ENCODE data around the gene LIN28B. TPM values are rescaled to one million over a fixed set of nuclear protein-coding genes. Genes with fewer than 3 reads are reported as not detected.
"Not testable (repeated sequence)": the region's sequence is repeated elsewhere in the genome, so short reads cannot be mapped to it uniquely, and the experiment has no call there.

The LIN28B gene
- polyA plus RNA-seq (ENCODE audit: insufficient read length in 4 of 4): under 1 TPM; 0.08 to 0.17 (median 0.17) TPM

- no peak for DNase-seq (ENCODE audit: low read depth in 4 of 4, low spot score in 3 of 4)
Measured at GRCh38 chr6:104956731-104957294, at the start of gene LIN28B. Gene LIN28B, plus strand, starts transcription at chr6:104957107. Its CDS starts 144 bp downstream, at chr6:104957251.

DNA sequence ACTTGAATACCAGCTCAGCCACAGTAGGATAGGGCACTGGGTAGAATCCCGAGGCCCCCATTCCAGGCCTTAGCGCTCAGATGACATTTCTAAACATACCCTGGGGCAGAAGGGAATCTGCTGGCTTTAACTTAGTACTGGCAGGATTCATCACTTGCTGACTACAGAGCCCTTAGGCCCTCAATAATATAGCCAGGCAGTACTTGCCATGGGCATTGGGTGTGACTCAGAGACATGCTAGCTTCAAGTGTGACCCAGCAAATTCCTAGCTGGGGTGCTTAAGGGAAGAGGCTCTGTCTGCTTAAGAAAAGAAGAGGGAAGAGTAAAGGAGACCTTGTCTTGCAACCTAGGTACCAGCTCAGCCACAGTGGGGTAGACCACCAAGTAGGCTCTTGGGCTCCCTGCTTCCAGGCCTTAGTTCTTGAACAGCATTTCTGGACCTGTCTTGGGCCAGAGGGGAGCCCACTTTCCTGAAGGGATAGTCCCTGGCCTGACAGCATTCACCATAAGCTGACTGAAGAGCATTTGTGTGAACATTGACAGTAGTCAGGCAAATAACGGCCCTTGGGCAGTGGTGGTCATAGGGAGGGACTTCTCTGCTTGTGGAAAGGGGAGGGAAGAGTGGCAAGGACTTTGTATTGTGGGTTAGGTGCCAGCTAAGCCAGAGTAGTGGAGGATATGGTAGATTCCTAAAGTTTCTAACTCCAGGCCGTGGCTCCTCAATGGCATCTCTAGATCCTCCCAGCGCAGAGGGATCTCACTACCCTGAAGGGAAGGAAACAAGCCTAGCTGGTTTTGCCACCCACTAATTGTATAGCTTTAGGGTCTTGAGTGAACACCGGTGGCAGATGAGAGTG lies 48.6 kb upstream of the LIN28B start:
- no peak for DNase-seq (ENCODE audit: low read depth in 4 of 4, low spot score in 3 of 4)

DNA sequence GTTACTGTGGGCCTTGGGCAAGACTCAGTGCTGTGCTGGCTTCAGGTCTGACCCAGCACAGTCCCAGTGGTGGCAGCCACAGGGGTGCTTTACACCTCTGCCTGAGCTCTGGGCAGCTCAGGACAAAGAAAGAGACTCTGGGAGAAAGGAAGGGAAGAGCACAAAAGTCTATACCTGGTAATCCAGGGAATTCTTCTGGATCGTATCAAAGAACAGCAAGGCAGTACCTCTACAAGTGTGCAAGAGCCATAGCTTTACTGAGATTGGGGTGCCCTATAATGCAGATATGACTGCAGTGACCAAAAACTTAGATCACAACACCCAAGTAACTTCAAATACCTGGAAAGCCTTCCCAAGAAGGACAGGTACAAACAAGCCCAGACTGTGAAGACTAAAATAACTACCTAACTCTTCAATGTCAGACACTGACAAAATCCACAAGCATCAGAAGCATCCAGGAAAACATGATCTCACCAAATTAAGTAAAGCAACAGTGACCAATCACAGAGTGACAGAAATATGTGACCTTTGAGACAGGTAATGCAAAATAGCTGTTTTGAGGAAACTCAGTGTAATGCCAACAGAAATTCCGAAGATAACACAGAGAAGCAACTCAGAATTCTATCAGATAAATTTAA lies 47.9 kb upstream of the LIN28B start:
- no peak for DNase-seq (ENCODE audit: low read depth in 4 of 4, low spot score in 3 of 4)

DNA sequence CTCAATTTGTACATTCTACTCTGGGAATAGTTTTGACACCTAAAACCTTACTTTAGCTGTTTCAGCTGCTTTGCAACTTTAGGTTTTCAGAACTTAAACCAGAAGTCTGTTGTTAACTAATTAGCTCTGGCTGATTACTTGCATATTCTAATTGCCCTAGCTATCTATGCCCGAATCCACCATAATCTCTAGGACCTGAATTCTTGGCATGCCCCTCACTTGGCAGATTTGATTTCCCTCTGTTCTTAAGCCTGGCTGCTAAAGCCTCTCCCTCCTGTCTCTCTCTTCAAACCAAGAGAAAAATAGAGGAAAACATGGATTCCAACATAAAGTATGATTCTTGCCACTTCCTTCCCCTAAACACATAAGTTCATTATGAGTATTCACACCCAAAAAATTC lies 35.0 kb upstream of the LIN28B start:
- no peak for DNase-seq (ENCODE audit: low read depth in 4 of 4, low spot score in 3 of 4)

DNA sequence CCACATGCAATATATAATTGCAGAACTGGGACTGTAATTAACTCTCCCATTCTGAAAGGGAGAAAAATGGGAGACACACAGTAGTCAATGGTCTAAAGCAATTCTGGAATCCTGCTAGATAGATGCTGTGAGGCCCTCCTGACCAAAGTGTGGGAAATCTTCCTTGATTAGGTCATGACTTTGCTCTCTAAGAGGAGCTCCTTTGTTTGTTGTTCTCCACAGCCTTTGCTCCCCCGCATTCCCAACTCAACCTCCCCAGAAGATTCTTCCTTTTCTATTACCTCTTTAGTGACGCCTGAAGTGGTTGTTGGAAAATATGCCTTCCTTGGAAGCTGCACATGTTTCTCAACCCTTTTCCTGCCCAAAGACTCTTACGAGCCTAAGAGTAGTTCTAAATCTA lies 28.8 kb upstream of the LIN28B start:
- no peak for DNase-seq (ENCODE audit: low read depth in 4 of 4, low spot score in 3 of 4)

DNA sequence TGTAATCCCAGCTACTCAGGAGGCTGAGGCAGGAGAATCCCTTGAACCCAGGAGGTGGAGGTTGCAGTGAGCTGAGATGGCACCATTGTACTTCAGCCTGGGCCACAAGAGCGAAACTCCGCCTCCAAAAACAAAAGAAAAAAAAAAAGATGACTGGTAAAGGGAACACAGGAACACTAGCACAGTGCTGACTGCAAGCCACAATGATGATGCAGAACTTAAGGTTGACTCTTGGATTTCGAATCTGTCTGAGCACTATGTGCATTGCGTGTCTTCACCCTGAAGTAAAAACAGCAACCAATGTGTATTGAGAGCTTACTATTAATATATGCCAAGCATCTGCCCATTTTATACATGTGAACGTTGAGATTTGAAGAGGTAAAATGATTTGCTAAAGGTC lies 27.6 kb upstream of the LIN28B start:
- no peak for DNase-seq (ENCODE audit: low read depth in 4 of 4, low spot score in 3 of 4)

DNA sequence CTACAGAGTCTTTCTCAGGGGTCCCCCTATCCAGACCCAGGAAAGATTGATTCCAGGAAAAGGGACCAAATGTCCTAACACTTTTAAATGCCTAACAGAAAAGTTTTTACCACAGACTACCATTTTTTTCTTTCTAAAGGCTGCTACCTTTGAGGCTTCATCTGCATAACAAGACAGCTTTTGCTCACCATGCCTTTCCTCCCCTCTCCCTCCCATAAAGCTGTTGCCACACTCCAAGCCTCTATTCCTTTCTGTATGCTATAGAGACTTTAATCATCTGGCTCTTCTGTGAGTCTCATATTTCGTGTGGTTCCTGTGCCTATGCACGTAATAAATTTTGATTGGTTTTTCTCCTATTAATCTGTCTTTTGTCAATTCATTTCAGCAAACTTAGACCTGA lies 26.0 kb upstream of the LIN28B start:
- DNase-seq (ENCODE audit: low read depth in 4 of 4, low spot score in 3 of 4): no peak

DNA sequence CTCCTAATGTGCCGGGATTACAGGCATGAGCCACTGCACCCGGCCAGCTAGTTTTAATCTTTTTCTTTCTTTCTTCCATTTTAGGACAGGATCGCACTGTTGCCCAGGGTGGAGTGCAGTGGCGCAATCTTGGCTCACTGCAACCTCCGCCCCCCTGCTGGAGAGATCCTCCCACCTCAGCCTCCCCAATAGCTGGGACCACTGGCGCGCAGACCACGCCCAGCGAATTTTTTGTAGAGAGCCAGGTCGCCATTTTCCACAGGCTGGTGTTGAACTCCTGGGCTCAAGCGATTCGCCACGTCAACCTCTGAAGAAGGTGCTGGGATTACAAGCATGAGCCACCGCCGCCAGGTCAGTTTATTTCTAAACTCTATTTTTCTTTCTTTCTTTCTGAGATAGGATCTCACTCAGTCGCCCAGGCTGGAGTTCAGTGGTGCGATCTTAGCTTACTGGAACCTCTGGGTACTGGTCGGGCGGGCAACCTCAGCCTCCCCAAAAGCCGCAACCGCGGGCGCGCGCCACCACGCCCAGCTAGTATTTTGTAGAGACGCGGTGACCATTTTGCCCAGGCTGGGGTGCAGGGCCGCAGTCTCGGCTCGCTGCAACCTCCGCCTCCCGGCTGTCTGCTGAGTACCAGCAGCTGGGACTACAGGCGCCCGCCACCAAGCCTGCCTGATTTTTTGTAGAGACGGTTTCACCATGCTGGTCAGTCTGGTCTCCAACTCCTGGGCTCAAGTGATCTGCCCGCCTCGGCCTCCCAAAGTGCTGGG lies 20.0 kb upstream of the LIN28B start:
- DNase-seq (ENCODE audit: low read depth in 4 of 4, low spot score in 3 of 4): no peak

DNA sequence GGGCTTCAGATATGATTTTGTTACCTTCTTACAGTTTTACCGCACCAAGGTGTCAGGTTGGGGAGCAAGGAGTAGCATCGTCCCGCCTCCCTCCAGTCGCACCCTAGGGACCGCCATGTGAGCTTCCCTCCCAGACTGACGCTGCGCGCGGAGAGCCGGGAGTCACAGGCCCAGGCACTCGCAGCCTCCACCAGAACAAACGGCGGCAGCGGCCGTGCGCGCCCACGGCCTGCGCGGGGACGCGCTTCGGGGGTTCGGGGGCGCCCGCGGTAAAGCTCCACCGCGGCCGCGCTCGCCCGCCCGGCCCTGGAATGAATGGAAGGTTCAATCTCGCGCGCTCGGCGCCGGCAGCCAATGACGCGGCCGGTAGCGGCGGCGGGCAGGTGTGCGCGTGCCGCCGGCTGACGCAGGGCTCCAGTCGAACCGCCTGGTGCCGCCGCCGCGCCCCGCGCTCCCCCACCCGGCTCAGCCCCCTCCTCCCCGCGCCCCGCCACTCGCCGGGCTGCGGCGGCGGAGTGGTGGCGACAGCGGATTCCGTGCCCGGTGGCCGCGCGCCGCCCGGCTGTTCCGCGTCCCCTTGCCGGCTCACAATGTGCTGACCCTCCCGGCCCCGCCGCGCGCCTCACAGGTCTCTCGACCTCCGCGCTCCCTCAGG lies 16.5 kb upstream of the LIN28B start:
- no peak for DNase-seq (ENCODE audit: low read depth in 4 of 4, low spot score in 3 of 4)

GRCh38 chr6:104940893-104941728 lies 15.8 kb upstream of the LIN28B start:
- DNase-seq (ENCODE audit: low read depth in 4 of 4, low spot score in 3 of 4): no peak

- DNase-seq (ENCODE audit: low read depth in 4 of 4, low spot score in 3 of 4): no peak
Measured at GRCh38 chr6:104941729-104942091, 15.2 kb upstream of the LIN28B start.

DNA sequence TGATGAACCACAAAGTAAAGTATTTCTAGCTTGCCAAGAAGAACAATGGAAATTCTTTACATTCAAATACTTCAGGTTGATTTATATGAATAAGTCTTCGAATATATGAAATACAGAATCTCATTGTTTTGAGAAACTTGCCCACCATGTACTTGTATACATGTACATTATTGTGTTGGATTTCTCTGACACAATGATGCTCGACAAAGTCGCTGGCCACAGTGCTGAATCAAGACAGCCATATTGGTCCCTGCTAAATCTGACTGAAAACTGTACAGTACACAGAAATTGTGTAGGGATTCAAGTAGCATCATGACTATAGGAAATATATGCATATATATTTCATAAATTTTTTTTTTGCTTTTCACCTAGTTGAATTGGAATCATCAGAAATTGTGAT lies 13.1 kb upstream of the LIN28B start:
- no peak for DNase-seq (ENCODE audit: low read depth in 4 of 4, low spot score in 3 of 4)

DNA sequence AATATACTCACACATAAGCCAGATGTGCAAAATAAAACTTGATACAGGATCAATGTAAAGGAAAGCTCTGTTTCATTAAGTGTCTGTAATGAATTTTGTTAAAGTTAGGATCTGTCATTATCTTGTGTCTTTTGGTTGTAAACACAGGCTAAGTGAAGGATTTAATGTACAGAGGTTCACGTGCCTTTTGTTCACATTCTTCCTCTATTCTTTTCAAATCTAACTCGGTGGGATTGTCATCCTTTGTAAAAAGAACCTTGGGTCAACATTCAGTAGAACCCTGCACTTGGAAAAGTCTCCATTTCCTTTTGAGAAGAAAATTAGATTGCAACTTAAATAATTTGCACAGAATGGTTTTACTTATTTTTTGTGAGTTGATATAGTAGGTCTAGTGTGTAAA lies 7.7 kb upstream of the LIN28B start:
- DNase-seq (ENCODE audit: low read depth in 4 of 4, low spot score in 3 of 4): no peak

DNA sequence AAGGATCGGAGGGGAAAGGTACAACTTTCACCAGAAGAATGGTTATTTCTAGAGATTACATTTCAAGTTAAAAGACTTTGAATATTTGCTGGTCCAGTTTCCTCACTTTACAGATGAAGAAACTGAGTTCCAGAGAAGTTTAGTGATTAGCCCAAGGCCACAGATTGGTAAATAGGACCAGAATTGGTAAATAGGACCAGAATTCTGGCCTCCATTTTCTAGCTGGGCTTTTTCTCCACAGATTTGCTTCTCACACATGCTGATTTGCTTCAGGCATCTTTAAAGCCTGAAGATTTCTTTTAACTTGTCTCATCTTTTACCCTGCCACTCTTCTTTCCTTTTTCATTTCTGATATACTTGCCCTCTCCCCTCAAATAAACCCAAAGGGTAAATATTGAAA lies 5.2 kb upstream of the LIN28B start:
- DNase-seq (ENCODE audit: low read depth in 4 of 4, low spot score in 3 of 4): no peak

DNA sequence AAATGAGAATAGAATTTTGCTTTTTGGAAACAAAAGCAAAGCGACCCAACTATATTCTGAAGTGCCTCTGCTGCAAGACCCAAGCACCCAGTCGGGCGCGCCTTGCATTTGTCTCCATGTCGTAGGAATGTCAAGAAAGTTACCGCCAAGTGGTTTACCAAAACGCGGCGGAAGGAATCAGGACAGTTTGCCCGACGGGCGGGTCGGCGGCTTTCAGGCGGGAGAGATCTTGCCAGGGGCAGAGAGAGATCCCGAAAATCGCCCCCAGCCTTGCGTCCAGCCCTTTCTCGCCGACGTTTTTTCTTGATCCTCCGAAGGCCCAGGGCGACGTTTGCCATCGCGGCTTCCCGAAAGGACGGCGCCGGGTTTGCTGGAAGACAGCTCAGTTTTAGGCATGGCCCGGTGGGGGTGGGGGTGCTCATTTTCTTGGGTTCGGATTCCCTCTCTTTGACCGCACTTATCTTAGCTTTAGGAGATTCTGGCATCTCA lies 4.0 kb upstream of the LIN28B start:
- DNase-seq (ENCODE audit: low read depth in 4 of 4, low spot score in 3 of 4): no peak

GRCh38 chr6:104953400-104954189 lies 3.3 kb upstream of the LIN28B start:
- not testable (repeated sequence) for DNase-seq (ENCODE audit: low read depth in 4 of 4, low spot score in 3 of 4)

DNA sequence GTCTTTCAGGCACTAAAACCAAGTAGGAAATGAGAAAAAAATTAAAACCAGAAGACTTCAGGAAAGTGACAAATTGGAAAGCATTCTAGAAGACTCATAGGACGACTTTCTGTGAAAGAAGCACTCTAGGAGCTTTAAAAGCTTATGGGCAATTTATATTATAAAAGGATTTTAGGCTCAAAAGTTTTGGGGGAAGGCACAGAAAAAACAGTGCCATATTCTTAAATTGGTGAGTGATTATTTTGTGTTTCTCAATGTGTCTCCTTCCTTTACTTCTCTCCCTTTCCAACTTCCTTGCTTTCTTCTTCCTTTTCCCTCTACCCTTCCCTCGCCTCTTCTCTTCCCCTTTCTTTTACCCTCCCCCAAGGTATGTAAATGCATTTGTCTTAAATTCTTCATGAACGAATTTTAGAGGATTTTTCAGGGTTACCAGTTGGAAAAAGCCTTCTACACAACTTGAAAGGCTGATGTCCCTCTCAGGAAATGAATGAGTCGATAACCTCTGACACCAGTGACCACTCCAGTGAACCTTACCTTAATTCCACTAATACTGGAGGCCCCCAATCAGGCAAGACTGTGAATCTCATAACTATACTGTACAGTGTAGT lies 2.6 kb upstream of the LIN28B start:
- DNase-seq (ENCODE audit: low read depth in 4 of 4, low spot score in 3 of 4): no peak

GRCh38 chr6:104955491-104955890 lies 1.4 kb upstream of the LIN28B start:
- DNase-seq (ENCODE audit: low read depth in 4 of 4, low spot score in 3 of 4): no peak
